Measurements from ENCODE around the gene TDRD7. TPM values are rescaled to one million over a fixed set of nuclear protein-coding genes. Genes with fewer than 3 reads are reported as not detected.

Gene TDRD7, protein sequence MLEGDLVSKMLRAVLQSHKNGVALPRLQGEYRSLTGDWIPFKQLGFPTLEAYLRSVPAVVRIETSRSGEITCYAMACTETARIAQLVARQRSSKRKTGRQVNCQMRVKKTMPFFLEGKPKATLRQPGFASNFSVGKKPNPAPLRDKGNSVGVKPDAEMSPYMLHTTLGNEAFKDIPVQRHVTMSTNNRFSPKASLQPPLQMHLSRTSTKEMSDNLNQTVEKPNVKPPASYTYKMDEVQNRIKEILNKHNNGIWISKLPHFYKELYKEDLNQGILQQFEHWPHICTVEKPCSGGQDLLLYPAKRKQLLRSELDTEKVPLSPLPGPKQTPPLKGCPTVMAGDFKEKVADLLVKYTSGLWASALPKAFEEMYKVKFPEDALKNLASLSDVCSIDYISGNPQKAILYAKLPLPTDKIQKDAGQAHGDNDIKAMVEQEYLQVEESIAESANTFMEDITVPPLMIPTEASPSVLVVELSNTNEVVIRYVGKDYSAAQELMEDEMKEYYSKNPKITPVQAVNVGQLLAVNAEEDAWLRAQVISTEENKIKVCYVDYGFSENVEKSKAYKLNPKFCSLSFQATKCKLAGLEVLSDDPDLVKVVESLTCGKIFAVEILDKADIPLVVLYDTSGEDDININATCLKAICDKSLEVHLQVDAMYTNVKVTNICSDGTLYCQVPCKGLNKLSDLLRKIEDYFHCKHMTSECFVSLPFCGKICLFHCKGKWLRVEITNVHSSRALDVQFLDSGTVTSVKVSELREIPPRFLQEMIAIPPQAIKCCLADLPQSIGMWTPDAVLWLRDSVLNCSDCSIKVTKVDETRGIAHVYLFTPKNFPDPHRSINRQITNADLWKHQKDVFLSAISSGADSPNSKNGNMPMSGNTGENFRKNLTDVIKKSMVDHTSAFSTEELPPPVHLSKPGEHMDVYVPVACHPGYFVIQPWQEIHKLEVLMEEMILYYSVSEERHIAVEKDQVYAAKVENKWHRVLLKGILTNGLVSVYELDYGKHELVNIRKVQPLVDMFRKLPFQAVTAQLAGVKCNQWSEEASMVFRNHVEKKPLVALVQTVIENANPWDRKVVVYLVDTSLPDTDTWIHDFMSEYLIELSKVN
- 10 to 100 TPM in 1 of 4 donors, 1 to 10 TPM in 3; 4.2 to 13.0 (median 8.3) TPM for total RNA-seq

GRCh38 chr9:97411789-97412625, at the start of gene TDRD7:
Gene TDRD7 (plus strand): TSS chr9:97412096. CDS start chr9:97428466, 16,370 bp downstream.
- Histone ChIP-seq H3K27me3 (no peaks in the 10 kb centered on the region), H3K27ac (peak within 1 kb of the TSS; percentile 90), H3K4me3 (peak within 1 kb of the TSS; percentile 95), H3K36me3 (no peaks in the 10 kb centered on the region), H3K4me1 (peaks cover 18% of the 10 kb centered on the region), H3K9me3 (no peaks in the 10 kb centered on the region)
- TF ChIP-seq POLR2AphosphoS5 (IDR thresholded peaks at IDR 0.05) (peak in 1 of 3 donors; percentile 40), EP300 (IDR thresholded peaks at IDR 0.05) (no peak), POLR2A (IDR thresholded peaks at IDR 0.05) (no peak)
- TF ChIP-seq, protein P1, sequence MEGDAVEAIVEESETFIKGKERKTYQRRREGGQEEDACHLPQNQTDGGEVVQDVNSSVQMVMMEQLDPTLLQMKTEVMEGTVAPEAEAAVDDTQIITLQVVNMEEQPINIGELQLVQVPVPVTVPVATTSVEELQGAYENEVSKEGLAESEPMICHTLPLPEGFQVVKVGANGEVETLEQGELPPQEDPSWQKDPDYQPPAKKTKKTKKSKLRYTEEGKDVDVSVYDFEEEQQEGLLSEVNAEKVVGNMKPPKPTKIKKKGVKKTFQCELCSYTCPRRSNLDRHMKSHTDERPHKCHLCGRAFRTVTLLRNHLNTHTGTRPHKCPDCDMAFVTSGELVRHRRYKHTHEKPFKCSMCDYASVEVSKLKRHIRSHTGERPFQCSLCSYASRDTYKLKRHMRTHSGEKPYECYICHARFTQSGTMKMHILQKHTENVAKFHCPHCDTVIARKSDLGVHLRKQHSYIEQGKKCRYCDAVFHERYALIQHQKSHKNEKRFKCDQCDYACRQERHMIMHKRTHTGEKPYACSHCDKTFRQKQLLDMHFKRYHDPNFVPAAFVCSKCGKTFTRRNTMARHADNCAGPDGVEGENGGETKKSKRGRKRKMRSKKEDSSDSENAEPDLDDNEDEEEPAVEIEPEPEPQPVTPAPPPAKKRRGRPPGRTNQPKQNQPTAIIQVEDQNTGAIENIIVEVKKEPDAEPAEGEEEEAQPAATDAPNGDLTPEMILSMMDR (IDR thresholded peaks at IDR 0.05), result peak; percentile 98 to 100
- under 1% methylated on average over 53 of the region's 115 CpGs for WGBS
- peak; percentile 86 to 90 for DNase-seq (ENCODE audit: low spot score in 2 of 2)

DNA sequence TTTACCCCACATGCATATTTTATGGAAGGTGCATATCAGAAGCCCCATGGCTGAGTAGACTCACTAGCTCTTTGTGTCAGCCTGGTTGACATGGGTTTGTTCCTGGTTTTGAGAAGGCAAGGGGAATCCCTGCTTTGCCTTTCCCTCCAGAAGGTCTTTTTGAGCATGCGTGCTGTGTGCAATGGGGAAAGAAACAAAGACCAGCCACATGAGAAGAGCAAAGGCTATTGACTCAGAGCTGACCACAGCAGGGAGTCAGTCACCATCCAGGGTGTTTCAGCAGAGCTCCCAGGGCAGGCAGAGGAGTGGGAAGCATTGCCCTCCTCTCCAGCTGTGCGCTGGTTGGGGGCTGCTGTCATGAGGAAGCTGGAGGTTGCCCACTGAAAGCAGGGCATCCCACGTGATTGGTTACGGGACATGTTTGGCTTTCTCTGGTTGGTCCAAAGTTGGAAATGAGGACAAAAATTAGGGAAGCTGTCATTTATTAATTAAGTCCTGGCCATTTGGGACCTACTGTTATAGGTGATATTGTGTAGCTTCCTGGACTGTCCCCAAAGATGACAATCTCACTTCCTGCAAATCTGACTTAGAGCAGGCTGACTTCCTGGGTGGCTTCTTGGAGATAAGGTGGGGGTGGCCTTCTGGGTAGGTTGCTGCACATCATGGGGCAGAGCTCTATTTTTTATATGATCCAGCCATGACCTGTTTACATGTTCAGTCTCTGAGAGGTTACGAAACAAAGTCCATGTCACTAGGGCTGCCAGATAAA, 48.9 kb upstream of the TDRD7 start:
- Histone ChIP-seq H3K36me3 (peaks cover 43% of the 10 kb centered on the region), H3K9me3 (no peaks in the 10 kb centered on the region), H3K4me1 (no peaks in the 10 kb centered on the region), H3K27me3 (no peaks in the 10 kb centered on the region), H3K27ac (no peak overlapping the region), H3K4me3 (no peak overlapping the region)
- 100% methylated on average over 5 of the region's 5 CpGs for WGBS
- DNase-seq (ENCODE audit: low spot score in 2 of 2), result no peak
- TF ChIP-seq POLR2AphosphoS5 (IDR thresholded peaks at IDR 0.05), result no peak
- no peak for TF ChIP-seq POLR2A (IDR thresholded peaks at IDR 0.05)
- TF ChIP-seq, protein P1 (IDR thresholded peaks at IDR 0.05), result no peak
- TF ChIP-seq EP300 (IDR thresholded peaks at IDR 0.05), result no peak

GRCh38 chr9:97363661-97364299, 48.1 kb upstream of the TDRD7 start:
- no peak for TF ChIP-seq EP300 (IDR thresholded peaks at IDR 0.05)
- no peak for TF ChIP-seq POLR2AphosphoS5 (IDR thresholded peaks at IDR 0.05)
- TF ChIP-seq, protein P1 (IDR thresholded peaks at IDR 0.05), result no peak
- no peak for TF ChIP-seq POLR2A (IDR thresholded peaks at IDR 0.05)
- Histone ChIP-seq H3K27ac (no peak overlapping the region), H3K9me3 (no peaks in the 10 kb centered on the region), H3K36me3 (peaks cover 48% of the 10 kb centered on the region), H3K4me1 (no peaks in the 10 kb centered on the region), H3K27me3 (no peaks in the 10 kb centered on the region), H3K4me3 (no peak overlapping the region)
- WGBS, result 90% methylated on average over 11 of the region's 11 CpGs
- no peak for DNase-seq (ENCODE audit: low spot score in 2 of 2)
